SK-N-MC (cell line): ENCODE measurements around the gene CYP2D6.

Source experiments
- DNase-seq: peaks from one replicate; pipeline ENCODE4 v3.0.0-alpha.2; 2011; ENCODE audit warnings: low read depth, low spot score
- H3K27ac ChIP-seq: fragments of 200-600 bp; sonication (generic); 2 replicates; pipeline ENCODE4 v1.5.1; 2016; ENCODE audit warnings: mixed run types
- H3K36me3 ChIP-seq: fragments of 200-600 bp; sonication (generic); 2 replicates; pipeline ENCODE4 v1.6.1; 2017; ENCODE audit warnings: antibody characterized with exemption, low read length, mixed read lengths; ENCODE audit not compliant: insufficient read depth
- H3K4me3 ChIP-seq: fragments of 200-600 bp; sonication (generic); 2 replicates; pipeline ENCODE4 v1.5.1; 2016
- H3K9ac ChIP-seq: fragments of 200-600 bp; sonication (generic); 2 replicates; pipeline ENCODE4 v1.8.0; 2017; ENCODE audit warnings: mixed run types, mixed read lengths; ENCODE audit not compliant: insufficient read length
- H3K9me3 ChIP-seq: fragments of 200-600 bp; sonication (generic); 2 replicates; pipeline ENCODE4 v1.6.1; 2017; ENCODE audit warnings: low read depth, mild to moderate bottlenecking, antibody characterized with exemption, low read length, moderate library complexity, mixed read lengths
- EZH2 ChIP-seq: fragments of 200-600 bp; sonication (generic); IDR thresholded peaks from one replicate; pipeline ENCODE4 v1.6.1; 2017; ENCODE audit warnings: antibody characterized with exemption
- FOXP2 ChIP-seq: optimal IDR thresholded peaks from 2 replicates; pipeline ENCODE3; 2011; ENCODE audit warnings: mild to moderate bottlenecking, moderate library complexity; ENCODE audit not compliant: insufficient read depth; ENCODE audit errors: extremely low read length, control extremely low read depth
- POLR2AphosphoS5 ChIP-seq: IDR thresholded peaks from 2 replicates; pipeline ENCODE4 v1.6.1; 2012; ENCODE audit warnings: mild to moderate bottlenecking, low read depth, low read length, borderline replicate concordance

Gene CYP2D6

DNA sequence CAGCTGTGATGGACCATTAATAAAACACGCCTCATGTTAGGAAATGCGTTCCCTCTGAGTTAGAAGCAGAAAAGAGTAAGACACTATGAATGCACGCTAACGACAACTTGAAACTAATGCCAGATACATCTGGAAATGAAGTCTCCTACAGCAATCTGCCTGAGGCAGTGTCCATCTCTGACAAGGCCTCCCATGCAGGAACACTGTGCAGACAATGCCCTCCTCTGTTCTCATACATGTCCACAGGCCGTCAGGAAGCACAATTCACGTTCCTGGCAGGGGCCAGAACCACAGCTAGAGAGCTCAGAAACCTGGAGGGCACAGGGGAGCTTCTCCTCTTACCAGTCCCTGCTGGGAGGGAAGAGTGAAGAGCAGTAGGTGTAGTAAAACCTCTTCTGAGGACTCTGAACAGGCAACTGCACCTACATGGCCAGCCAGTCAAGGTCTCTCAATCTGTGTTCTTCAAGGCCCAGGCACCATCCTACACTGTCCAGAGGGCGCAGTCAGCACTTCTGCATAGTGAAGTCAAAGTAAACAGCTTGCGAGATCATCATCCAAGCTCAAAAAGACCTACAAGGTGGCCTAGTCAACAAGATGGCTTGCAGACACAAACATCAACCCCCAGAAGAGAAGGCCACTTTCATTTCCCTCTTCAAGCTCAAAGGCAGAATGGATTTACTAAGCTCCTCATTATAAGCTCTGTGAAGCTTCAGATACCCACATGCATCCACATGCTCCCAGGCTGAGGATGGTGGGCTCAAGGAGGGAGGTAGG lies 41.5 kb upstream of the CYP2D6 start:
- no peak for DNase-seq
- Histone ChIP-seq H3K9me3 (no peaks in the 10 kb centered on the region), H3K9ac (no peak overlapping the region), H3K36me3 (peaks cover 15% of the 10 kb centered on the region; the same call in 1 of the 2 replicates), H3K4me3 (no peak overlapping the region), H3K27ac (peak overlapping the region; percentile 10; the same call in 1 of the 2 replicates)
- no peak for TF ChIP-seq EZH2
- TF ChIP-seq FOXP2 = no peak
- TF ChIP-seq POLR2AphosphoS5 = no peak

DNA sequence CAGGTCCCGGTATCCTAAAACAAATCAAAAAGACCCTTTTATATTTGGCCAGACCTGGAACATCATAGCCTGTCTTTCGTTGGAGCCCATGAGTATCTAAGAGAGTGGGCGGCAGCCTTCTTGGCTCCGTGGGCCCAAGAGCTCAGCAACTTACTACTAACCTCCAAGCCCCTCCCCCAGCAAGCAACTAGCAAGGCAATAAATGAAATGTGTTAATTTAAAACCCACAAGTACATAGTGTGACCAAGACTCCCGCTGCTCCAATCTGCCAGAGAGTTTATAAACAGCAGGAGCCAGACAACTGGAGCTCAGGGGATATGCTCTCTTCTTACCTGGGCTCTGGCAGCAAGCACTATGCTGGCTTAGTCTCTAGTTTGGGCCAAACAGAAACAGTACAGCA lies 40.8 kb upstream of the CYP2D6 start:
- Histone ChIP-seq H3K27ac (no peak overlapping the region), H3K4me3 (no peak overlapping the region), H3K36me3 (peaks cover 15% of the 10 kb centered on the region; the same call in 1 of the 2 replicates), H3K9me3 (no peaks in the 10 kb centered on the region), H3K9ac (peak overlapping the region; percentile 14)
- no peak for TF ChIP-seq POLR2AphosphoS5
- DNase-seq = no peak

DNA sequence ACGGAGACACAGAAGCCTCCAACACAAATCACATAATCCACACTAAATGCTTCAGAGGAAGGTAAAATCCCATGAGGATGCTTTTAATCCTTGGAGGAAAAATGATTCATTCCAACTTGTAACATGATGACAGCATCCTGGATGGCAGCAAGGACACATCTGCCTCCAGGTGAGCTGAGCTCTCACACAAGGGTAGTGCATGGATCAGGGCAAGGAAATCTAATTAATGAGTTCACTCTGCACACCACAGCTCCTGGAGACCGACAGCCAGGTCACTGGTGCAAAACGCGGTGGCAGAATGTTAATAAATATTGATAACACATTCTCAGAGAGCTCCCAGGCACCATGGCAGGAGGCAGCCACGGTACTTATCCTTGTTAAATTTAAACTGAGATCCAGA lies 40.3 kb upstream of the CYP2D6 start:
- no peak overlapping the region for H3K9ac ChIP-seq
- no peak for DNase-seq
- peaks cover 15% of the 10 kb centered on the region; the same call in 1 of the 2 replicates for H3K36me3 ChIP-seq
- H3K9me3 ChIP-seq = no peaks in the 10 kb centered on the region
- no peak for TF ChIP-seq POLR2AphosphoS5
- no peak for TF ChIP-seq EZH2
- no peak for TF ChIP-seq FOXP2
- H3K27ac ChIP-seq = no peak overlapping the region
- no peak overlapping the region for H3K4me3 ChIP-seq

DNA sequence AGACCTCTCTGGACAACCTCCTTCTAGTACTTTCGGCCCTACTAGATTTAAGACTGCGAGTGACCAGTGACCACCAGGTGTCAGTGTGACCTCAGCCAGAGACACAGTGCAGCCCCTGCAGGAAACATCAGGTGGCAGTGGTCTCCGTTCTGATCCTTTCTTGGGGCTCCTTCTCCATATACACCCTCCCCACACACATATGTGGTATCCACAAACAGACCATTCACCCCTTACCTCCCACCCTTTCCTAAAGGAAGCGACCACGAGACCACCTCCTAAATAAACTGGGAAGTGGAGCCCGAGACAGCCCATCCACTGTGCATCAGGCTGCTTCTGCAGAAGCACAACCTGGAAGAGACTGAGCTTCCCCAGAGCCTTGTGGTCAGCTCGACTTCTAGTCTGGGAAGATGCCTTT lies 38.5 kb upstream of the CYP2D6 start:
- no peak overlapping the region for H3K9ac ChIP-seq
- H3K4me3 ChIP-seq = no peak overlapping the region
- peaks cover 15% of the 10 kb centered on the region; the same call in 1 of the 2 replicates for H3K36me3 ChIP-seq
- TF ChIP-seq EZH2 (no peak), POLR2AphosphoS5 (no peak), FOXP2 (no peak)
- no peaks in the 10 kb centered on the region for H3K9me3 ChIP-seq
- DNase-seq = no peak
- H3K27ac ChIP-seq = no peak overlapping the region

DNA sequence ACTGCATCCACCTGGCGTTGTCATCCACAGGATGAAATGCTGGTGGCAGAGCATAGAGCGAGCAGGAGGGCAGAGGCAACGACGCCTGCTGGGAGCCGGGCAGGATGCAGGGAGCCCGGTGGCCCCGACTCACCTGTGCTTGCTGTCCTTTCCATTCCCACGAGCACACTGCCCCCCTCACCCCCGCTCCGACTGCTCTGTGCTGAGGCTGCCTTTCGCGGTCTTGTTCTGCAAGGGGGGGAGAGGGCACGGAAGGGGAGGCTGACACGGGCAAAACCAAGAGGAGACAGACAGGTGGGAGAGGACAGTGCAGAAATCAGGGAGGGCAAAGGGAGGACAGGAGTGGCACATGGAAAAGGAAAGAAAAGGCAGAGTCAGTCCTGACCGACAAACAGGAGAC lies 37.9 kb upstream of the CYP2D6 start:
- Histone ChIP-seq H3K36me3 (peaks cover 15% of the 10 kb centered on the region; the same call in 1 of the 2 replicates), H3K9ac (no peak overlapping the region)

DNA sequence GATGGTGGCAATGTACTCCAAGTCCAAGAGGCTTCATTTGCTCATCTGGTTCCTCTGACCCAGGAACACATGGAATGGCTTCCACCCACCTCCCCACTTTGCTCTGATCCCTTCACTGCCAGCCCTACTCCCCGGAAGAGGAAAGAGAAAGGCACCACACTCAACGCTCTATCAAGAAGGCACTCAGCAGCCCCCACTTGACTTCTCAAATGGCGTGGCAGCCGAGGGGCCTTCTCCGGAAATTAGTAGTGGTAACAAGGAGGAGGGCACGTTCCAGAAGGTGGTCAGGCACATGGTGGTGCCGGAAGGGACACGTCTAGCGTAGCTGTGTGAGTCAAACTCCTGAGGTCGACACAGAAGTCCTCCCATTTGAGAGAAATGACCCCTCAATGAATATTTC lies 36.5 kb upstream of the CYP2D6 start:
- no peak for TF ChIP-seq POLR2AphosphoS5
- no peak for TF ChIP-seq FOXP2
- TF ChIP-seq EZH2 = no peak
- no peak for DNase-seq
- Histone ChIP-seq H3K4me3 (no peak overlapping the region), H3K9me3 (no peaks in the 10 kb centered on the region), H3K27ac (no peak overlapping the region), H3K9ac (no peak overlapping the region), H3K36me3 (peaks cover 15% of the 10 kb centered on the region; the same call in 1 of the 2 replicates)

More for the DNA sequence above, 37.9 kb upstream of the CYP2D6 start:
- H3K27ac ChIP-seq = no peak overlapping the region
- H3K4me3 ChIP-seq = no peak overlapping the region
- no peaks in the 10 kb centered on the region for H3K9me3 ChIP-seq
- DNase-seq = no peak
- TF ChIP-seq FOXP2 = no peak

DNA sequence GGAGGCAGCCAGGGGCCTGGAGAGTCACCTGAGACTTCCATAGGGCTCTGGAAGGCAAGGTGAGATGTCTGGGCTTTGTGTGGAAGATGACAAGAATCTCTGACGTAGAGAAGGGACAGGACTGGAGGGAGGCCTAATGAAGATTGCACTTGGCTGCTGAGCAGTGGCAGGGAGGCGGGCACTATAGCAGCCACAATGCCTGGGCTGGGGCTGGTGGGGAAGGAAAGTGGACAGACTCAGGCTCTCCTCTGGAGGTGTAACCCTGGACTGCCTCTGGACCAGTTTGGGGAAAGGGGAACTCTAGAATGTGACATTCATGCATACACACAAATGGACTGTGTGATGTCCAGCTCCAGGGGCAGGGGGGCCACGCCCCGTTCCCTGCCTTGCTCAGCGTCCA lies 34.3 kb upstream of the CYP2D6 start:
- DNase-seq = no peak
- TF ChIP-seq FOXP2 = no peak
- no peak for TF ChIP-seq EZH2
- no peak for TF ChIP-seq POLR2AphosphoS5
- Histone ChIP-seq H3K4me3 (no peak overlapping the region), H3K9ac (no peak overlapping the region), H3K9me3 (no peaks in the 10 kb centered on the region), H3K27ac (no peak overlapping the region), H3K36me3 (peaks cover 15% of the 10 kb centered on the region; the same call in 1 of the 2 replicates)

GRCh38 chr22:42163515-42163914 lies 32.9 kb upstream of the CYP2D6 start:
- H3K36me3 ChIP-seq = peaks cover 3% of the 10 kb centered on the region; the same call in 1 of the 2 replicates

More at GRCh38 chr22:42163515-42163914, 32.9 kb upstream of the CYP2D6 start:
- no peak overlapping the region for H3K9ac ChIP-seq
- no peak overlapping the region for H3K27ac ChIP-seq
- no peaks in the 10 kb centered on the region for H3K9me3 ChIP-seq
- TF ChIP-seq POLR2AphosphoS5 (no peak), EZH2 (no peak), FOXP2 (no peak)
- no peak overlapping the region for H3K4me3 ChIP-seq
- no peak for DNase-seq
